HG03571 (cell line): Measurements from ENCODE around the gene LTBP3.
A peak's percentile ranks its signal among the peaks of the same experiment; 100 is the strongest.
"Not testable (repeated sequence)": the region's sequence is repeated elsewhere in the genome, so short reads cannot be mapped to it uniquely, and the experiment has no call there.

Experiments
- ATAC-seq: cut with Tn5 transposase; IDR thresholded peaks from one replicate; pipeline ENCODE4 v1.9.1; 2021; ENCODE audit not compliant: unreplicated experiment

Gene LTBP3

DNA sequence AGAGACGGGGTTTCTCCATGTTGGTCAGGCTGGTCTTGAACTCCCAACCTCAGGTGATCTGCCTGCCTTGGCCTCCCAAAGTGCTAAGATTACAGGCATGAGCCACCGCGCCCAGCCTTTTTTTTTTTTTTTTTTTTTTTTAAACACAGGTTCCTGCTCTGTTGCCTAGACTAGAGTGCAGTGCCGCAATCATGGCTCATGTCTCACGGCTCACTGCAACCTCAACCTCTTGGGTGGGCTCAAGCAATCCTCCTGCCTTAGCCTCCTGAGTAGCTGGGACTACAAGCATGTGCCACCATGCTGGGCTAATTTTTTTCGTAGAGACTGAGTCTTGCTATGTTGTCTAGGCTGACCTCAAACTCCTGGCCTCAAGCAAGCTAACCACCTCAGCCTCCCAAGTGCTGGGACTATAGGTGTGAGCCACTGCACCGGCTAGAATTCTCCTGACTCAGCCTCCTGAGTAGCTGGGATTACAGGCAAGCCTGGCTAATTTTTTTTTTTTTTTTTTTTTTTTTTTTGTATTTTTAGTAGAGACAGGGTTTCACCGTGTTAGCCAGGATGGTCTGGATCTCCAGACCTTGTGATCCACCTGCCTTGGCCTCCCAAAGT, 39.1 kb downstream of the LTBP3 start:
- ATAC-seq: not testable (repeated sequence)

DNA sequence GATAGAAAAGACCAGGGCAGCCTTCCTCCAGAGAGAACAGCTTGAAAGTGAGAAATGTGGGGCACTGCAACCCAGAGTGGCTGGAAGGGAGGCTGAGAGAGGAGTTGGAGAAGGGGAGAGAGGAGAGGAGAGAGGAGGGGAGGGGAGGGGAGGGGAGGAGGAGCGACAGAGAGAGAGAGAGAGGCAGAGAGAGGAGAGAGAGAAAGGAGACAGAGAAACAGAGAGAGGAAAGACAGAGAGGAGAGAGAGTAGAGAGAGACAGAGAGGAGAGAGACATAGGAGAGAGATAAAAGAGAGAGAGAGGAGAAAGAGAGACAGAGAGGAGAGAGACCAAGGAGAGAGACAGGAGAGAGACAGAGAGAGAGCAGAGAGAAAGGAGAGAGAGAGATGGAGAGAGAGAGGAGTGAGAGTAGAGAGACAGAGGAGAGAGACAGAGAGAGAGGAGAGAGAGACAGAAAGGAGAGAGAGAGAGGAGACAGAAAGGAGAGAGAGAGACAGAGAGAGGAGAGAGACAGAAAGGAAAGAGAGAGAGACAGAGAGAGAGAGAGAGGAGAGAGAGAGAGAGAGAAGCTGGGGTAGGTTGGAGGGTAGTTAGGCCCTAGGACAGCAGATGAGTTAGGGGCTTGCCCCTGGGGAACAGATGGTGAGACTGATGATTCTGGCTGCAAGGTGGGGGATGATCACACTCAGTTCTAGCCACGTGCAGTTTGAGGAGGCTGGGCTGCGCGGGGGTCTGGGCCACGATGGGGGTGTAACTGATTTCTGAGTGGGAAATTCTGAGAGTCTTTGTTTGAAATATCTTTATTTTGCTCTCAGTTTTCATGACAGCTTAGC, 41.8 kb downstream of the LTBP3 start:
- ATAC-seq: no peak

DNA sequence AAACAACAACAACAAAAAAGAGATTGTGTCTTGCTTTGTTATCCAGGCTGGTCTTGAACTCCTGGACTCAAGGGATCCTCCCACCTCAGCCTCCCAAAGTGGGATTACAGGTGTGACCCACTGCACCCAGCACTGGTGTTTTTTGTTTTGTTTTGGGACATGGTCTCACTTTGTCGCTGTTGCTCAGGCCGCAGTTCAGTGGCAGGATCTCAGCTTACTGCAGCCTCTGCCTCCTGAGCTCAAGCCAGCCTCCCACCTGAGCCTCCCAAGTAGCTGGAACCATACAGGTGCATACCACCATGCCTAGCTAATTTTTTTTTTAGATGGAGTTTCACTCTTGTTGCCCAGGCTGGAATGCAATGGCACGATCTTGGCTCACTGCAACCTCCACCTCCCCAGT, 45.8 kb downstream of the LTBP3 start:
- not testable (repeated sequence) for ATAC-seq

DNA sequence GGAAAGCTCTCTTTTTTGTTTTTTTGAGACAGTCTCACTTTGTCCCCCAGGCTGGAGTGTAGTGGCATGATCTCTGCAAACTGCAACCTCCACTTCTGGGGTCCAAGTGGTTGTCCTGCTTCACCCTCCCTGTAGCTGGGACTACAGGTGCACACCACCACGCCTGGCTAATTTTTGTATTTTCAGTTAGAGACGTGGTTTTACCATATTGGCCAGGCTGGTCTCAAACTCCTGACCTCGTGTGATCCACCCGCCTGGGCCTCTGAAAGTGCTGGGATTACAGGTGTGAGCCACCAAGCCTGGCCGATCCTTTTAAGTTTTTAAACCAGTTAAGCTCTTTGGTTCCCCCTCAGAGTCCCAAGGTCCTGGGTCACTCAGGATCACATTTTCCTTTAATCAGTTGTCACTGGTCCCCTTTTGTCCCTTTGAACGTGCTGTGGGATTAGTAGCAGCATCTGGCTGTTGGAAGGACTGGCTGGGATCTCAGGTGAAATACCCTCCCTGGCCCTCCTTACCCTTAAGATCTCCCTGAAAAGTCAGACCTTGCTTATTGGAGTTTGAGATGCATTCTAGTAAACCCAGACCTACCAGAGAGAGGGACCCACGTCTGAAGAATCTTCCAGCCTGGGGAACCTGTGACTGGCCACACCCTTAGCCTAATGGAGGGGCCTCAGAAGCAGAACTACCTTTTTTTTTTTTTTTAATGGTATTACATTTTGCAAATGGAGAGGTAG, 51.2 kb downstream of the LTBP3 start:
- ATAC-seq: peak; percentile 20

DNA sequence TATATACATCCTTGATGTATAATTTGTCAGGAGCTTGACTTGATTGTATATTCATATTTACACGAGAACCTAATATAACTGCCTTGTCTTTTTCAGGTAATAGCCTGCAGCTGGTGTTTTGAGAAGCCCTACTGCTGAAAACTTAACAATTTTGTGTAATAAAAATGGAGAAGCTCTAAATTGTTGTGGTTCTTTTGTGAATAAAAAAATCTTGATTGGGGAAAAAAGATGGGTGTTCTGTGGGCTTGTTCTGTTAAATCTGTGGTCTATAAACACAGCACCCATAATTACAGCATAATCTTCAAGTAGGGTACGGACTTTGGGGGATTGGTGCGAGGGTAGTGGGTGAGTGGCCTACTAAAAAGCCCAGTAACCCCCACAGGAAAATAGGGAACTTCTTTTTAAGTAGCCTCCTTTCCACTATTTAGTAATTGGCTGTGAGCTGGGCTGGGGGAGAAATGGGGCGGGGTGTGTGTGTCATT, 51.8 kb downstream of the LTBP3 start:
- peak; percentile 5 for ATAC-seq

DNA sequence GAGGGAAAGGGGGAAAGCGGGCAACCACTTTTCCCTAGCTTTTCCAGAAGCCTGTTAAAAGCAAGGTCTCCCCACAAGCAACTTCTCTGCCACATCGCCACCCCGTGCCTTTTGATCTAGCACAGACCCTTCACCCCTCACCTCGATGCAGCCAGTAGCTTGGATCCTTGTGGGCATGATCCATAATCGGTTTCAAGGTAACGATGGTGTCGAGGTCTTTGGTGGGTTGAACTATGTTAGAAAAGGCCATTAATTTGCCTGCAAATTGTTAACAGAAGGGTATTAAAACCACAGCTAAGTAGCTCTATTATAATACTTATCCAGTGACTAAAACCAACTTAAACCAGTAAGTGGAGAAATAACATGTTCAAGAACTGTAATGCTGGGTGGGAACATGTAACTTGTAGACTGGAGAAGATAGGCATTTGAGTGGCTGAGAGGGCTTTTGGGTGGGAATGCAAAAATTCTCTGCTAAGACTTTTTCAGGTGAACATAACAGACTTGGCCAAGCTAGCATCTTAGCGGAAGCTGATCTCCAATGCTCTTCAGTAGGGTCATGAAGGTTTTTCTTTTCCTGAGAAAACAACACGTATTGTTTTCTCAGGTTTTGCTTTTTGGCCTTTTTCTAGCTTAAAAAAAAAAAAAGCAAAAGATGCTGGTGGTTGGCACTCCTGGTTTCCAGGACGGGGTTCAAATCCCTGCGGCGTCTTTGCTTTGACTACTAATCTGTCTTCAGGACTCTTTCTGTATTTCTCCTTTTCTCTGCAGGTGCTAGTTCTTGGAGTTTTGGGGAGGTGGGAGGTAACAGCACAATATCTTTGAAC, 52.5 kb downstream of the LTBP3 start:
- ATAC-seq: no peak

DNA sequence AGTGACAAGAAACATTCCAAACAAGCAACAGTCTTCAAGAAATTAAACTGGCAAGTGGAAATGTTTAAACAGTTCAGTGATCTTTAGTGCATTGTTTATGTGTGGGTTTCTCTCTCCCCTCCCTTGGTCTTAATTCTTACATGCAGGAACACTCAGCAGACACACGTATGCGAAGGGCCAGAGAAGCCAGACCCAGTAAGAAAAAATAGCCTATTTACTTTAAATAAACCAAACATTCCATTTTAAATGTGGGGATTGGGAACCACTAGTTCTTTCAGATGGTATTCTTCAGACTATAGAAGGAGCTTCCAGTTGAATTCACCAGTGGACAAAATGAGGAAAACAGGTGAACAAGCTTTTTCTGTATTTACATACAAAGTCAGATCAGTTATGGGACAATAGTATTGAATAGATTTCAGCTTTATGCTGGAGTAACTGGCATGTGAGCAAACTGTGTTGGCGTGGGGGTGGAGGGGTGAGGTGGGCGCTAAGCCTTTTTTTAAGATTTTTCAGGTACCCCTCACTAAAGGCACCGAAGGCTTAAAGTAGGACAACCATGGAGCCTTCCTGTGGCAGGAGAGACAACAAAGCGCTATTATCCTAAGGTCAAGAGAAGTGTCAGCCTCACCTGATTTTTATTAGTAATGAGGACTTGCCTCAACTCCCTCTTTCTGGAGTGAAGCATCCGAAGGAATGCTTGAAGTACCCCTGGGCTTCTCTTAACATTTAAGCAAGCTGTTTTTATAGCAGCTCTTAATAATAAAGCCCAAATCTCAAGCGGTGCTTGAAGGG, 53.3 kb downstream of the LTBP3 start:
- ATAC-seq: no peak

DNA sequence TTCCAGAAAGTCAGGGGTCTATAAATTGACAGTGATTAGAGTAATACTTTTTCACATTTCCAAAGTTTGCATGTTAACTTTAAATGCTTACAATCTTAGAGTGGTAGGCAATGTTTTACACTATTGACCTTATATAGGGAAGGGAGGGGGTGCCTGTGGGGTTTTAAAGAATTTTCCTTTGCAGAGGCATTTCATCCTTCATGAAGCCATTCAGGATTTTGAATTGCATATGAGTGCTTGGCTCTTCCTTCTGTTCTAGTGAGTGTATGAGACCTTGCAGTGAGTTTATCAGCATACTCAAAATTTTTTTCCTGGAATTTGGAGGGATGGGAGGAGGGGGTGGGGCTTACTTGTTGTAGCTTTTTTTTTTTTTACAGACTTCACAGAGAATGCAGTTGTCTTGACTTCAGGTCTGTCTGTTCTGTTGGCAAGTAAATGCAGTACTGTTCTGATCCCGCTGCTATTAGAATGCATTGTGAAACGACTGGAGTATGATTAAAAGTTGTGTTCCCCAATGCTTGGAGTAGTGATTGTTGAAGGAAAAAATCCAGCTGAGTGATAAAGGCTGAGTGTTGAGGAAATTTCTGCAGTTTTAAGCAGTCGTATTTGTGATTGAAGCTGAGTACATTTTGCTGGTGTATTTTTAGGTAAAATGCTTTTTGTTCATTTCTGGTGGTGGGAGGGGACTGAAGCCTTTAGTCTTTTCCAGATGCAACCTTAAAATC, 54.0 kb downstream of the LTBP3 start:
- ATAC-seq: no peak

DNA sequence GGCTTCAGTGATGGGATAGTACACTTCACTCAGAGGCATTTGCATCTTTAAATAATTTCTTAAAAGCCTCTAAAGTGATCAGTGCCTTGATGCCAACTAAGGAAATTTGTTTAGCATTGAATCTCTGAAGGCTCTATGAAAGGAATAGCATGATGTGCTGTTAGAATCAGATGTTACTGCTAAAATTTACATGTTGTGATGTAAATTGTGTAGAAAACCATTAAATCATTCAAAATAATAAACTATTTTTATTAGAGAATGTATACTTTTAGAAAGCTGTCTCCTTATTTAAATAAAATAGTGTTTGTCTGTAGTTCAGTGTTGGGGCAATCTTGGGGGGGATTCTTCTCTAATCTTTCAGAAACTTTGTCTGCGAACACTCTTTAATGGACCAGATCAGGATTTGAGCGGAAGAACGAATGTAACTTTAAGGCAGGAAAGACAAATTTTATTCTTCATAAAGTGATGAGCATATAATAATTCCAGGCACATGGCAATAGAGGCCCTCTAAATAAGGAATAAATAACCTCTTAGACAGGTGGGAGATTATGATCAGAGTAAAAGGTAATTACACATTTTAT, 54.7 kb downstream of the LTBP3 start:
- ATAC-seq: no peak

DNA sequence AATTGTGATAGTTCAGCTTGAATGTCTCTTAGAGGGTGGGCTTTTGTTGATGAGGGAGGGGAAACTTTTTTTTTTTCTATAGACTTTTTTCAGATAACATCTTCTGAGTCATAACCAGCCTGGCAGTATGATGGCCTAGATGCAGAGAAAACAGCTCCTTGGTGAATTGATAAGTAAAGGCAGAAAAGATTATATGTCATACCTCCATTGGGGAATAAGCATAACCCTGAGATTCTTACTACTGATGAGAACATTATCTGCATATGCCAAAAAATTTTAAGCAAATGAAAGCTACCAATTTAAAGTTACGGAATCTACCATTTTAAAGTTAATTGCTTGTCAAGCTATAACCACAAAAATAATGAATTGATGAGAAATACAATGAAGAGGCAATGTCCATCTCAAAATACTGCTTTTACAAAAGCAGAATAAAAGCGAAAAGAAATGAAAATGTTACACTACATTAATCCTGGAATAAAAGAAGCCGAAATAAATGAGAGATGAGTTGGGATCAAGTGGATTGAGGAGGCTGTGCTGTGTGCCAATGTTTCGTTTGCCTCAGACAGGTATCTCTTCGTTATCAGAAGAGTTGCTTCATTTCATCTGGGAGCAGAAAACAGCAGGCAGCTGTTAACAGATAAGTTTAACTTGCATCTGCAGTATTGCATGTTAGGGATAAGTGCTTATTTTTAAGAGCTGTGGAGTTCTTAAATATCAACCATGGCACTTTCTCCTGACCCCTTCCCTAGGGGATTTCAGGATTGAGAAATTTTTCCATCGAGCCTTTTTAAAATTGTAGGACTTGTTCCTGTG, 55.4 kb downstream of the LTBP3 start:
- ATAC-seq: no peak

DNA sequence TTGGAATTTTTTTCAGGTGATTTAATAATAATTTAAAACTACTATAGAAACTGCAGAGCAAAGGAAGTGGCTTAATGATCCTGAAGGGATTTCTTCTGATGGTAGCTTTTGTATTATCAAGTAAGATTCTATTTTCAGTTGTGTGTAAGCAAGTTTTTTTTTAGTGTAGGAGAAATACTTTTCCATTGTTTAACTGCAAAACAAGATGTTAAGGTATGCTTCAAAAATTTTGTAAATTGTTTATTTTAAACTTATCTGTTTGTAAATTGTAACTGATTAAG, 55.9 kb downstream of the LTBP3 start:
- ATAC-seq: no peak

DNA sequence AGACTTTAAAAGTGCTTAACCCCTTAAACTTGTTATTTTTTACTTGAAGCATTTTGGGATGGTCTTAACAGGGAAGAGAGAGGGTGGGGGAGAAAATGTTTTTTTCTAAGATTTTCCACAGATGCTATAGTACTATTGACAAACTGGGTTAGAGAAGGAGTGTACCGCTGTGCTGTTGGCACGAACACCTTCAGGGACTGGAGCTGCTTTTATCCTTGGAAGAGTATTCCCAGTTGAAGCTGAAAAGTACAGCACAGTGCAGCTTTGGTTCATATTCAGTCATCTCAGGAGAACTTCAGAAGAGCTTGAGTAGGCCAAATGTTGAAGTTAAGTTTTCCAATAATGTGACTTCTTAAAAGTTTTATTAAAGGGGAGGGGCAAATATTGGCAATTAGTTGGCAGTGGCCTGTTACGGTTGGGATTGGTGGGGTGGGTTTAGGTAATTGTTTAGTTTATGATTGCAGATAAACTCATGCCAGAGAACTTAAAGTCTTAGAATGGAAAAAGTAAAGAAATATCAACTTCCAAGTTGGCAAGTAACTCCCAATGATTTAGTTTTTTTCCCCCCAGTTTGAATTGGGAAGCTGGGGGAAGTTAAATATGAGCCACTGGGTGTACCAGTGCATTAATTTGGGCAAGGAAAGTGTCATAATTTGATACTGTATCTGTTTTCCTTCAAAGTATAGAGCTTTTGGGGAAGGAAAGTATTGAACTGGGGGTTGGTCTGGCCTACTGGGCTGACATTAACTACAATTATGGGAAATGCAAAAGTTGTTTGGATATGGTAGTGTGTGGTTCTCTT, 56.5 kb downstream of the LTBP3 start:
- ATAC-seq: no peak

DNA sequence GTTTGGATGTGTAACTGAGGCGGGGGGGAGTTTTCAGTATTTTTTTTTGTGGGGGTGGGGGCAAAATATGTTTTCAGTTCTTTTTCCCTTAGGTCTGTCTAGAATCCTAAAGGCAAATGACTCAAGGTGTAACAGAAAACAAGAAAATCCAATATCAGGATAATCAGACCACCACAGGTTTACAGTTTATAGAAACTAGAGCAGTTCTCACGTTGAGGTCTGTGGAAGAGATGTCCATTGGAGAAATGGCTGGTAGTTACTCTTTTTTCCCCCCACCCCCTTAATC, 57.0 kb downstream of the LTBP3 start:
- ATAC-seq: no peak

DNA sequence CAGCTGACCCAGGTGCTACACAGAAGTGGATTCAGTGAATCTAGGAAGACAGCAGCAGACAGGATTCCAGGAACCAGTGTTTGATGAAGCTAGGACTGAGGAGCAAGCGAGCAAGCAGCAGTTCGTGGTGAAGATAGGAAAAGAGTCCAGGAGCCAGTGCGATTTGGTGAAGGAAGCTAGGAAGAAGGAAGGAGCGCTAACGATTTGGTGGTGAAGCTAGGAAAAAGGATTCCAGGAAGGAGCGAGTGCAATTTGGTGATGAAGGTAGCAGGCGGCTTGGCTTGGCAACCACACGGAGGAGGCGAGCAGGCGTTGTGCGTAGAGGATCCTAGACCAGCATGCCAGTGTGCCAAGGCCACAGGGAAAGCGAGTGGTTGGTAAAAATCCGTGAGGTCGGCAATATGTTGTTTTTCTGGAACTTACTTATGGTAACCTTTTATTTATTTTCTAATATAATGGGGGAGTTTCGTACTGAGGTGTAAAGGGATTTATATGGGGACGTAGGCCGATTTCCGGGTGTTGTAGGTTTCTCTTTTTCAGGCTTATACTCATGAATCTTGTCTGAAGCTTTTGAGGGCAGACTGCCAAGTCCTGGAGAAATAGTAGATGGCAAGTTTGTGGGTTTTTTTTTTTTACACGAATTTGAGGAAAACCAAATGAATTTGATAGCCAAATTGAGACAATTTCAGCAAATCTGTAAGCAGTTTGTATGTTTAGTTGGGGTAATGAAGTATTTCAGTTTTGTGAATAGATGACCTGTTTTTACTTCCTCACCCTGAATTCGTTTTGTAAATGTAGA, 57.6 kb downstream of the LTBP3 start:
- no peak for ATAC-seq

DNA sequence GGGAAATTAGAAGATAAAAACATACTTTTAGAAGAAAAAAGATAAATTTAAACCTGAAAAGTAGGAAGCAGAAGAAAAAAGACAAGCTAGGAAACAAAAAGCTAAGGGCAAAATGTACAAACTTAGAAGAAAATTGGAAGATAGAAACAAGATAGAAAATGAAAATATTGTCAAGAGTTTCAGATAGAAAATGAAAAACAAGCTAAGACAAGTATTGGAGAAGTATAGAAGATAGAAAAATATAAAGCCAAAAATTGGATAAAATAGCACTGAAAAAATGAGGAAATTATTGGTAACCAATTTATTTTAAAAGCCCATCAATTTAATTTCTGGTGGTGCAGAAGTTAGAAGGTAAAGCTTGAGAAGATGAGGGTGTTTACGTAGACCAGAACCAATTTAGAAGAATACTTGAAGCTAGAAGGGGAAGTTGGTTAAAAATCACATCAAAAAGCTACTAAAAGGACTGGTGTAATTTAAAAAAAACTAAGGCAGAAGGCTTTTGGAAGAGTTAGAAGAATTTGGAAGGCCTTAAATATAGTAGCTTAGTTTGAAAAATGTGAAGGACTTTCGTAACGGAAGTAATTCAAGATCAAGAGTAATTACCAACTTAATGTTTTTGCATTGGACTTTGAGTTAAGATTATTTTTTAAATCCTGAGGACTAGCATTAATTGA, 58.3 kb downstream of the LTBP3 start:
- no peak for ATAC-seq

DNA sequence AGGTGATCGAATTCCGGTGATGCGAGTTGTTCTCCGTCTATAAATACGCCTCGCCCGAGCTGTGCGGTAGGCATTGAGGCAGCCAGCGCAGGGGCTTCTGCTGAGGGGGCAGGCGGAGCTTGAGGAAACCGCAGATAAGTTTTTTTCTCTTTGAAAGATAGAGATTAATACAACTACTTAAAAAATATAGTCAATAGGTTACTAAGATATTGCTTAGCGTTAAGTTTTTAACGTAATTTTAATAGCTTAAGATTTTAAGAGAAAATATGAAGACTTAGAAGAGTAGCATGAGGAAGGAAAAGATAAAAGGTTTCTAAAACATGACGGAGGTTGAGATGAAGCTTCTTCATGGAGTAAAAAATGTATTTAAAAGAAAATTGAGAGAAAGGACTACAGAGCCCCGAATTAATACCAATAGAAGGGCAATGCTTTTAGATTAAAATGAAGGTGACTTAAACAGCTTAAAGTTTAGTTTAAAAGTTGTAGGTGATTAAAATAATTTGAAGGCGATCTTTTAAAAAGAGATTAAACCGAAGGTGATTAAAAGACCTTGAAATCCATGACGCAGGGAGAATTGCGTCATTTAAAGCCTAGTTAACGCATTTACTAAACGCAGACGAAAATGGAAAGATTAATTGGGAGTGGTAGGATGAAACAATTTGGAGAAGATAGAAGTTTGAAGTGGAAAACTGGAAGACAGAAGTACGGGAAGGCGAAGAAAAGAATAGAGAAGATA, 59.0 kb downstream of the LTBP3 start, which contains the start of gene MALAT1:
Gene MALAT1, plus strand, starts transcription at position 69 of the 736 bp plus-strand sequence.
- no peak for ATAC-seq
